HepG2 (cell line): ENCODE measurements around the gene ZNF74.

Experiments
- POLR2AphosphoS5 ChIP-seq: IDR thresholded peaks from 2 replicates; pipeline ENCODE4 v1.6.1; 2012; ENCODE audit warnings: low read depth, low read length
- TF ChIP-seq, protein P1 (sequence below): sonication (generic); formaldehyde crosslinking; IDR thresholded peaks from 2 replicates; pipeline ENCODE4 v1.8.1; 2023; ENCODE audit warnings: missing genetic modification reagents, inconsistent platforms, borderline replicate concordance

DNA sequence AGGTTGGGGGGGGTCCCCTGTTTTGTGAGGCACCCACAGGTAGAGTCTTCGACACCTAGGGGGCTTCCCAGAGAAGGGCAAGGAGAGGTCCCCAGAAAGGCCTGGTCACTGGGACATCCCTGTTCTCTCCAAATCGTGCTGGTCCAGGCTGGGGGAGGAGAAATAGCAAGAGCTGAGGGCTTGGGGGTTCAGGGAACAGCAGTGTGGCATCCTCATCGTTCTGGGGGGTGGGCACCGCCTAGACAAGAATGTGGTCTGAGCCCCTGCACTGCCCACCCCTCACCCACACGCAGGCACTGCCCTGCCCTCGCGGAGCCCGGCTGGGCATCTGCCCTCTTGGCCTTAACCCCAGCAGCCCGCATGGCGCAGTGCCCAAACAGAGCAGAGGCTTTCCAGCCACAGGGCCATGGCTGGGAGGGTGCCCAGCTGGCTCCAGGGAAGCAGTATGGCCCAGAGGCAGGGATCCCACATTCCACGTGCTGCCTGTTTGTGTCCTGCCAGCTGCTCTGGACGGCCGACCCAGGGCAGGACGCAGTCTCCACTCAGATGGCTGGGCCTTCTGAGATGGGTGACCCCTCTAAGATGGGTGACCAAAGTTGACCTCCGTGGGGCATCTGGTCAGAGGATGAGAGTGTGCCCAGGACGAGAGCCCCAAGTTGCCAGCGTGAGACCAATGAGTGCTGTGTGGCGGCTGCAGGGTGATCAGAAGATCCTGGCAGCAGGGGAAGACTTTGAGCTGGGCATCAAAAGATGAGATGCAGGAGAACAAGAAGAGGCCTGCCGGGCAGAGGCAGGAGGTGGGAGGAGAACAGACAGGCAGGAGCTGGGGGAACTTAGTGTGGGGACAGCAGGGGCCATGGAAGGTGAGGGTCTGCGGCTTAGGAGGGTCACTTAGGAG lies 29.3 kb downstream of the ZNF74 start:
- TF ChIP-seq POLR2AphosphoS5 = no peak
- TF ChIP-seq, protein P1, sequence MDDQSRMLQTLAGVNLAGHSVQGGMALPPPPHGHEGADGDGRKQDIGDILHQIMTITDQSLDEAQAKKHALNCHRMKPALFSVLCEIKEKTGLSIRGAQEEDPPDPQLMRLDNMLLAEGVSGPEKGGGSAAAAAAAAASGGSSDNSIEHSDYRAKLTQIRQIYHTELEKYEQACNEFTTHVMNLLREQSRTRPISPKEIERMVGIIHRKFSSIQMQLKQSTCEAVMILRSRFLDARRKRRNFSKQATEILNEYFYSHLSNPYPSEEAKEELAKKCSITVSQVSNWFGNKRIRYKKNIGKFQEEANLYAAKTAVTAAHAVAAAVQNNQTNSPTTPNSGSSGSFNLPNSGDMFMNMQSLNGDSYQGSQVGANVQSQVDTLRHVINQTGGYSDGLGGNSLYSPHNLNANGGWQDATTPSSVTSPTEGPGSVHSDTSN (CRISPR knock-in tag) = no peak
